NCI-H187 treated with DMSO at 0.1 percent for 48 hours (cell line): Measurements from ENCODE around the gene PPP1R37.

ENCODE experiments used
- DNase-seq: peaks from one replicate; lab custom pipeline; 2025; lab: John Stamatoyannopoulos, UW

PPP1R37 gene

GRCh38 chr19:45071545-45071938, 21.4 kb upstream of the PPP1R37 start:
- no peak for DNase-seq

GRCh38 chr19:45071969-45072790, 20.8 kb upstream of the PPP1R37 start:
- DNase-seq = no peak

GRCh38 chr19:45074744-45075300, 18.2 kb upstream of the PPP1R37 start:
- DNase-seq = no peak

- no peak for DNase-seq
These were observed 17.5 kb upstream of the PPP1R37 start for GRCh38 chr19:45075301-45076028.

- DNase-seq = no peak
These were observed 16.7 kb upstream of the PPP1R37 start, which contains the start of gene ZNF296 for GRCh38 chr19:45076029-45076850. ZNF296 (minus strand) TSS chr19:45076478; CDS start chr19:45076373, 105 bp downstream.

GRCh38 chr19:45076851-45077730, 15.9 kb upstream of the PPP1R37 start:
- DNase-seq = no peak

- no peak for DNase-seq
These were observed 14.5 kb upstream of the PPP1R37 start for GRCh38 chr19:45078390-45079062.

- DNase-seq = peak; percentile 34
These were observed 13.7 kb upstream of the PPP1R37 start, which contains the start of gene GEMIN7 for GRCh38 chr19:45079063-45079910. GEMIN7 (plus strand) TSS chr19:45079260; CDS start chr19:45090115, 10,855 bp downstream.

- DNase-seq = no peak
These were observed 13.0 kb upstream of the PPP1R37 start for GRCh38 chr19:45079911-45080370.

- no peak for DNase-seq
These were observed 10.8 kb upstream of the PPP1R37 start for GRCh38 chr19:45082170-45082569.

- DNase-seq = no peak
These were observed 6.5 kb upstream of the PPP1R37 start for GRCh38 chr19:45086480-45086879.

GRCh38 chr19:45087531-45087930, 5.4 kb upstream of the PPP1R37 start:
- no peak for DNase-seq

- no peak for DNase-seq
These were observed 2.9 kb upstream of the PPP1R37 start for GRCh38 chr19:45090034-45090433.

GRCh38 chr19:45090606-45091005, 2.4 kb upstream of the PPP1R37 start:
- no peak for DNase-seq

- peak; percentile 93 for DNase-seq
These were observed 1.7 kb upstream of the PPP1R37 start for GRCh38 chr19:45091031-45091923.

- no peak for DNase-seq
These were observed 1.2 kb downstream of the PPP1R37 start for GRCh38 chr19:45094137-45094536.

- DNase-seq = no peak
These were observed 1.7 kb downstream of the PPP1R37 start for GRCh38 chr19:45094707-45095106.
